ENCODE results near the gene PON1.

Gene PON1

GRCh38 chr7:95324431-95324830, at the start of gene PON1:
PON1 (minus strand) TSS chr7:95324532; CDS start chr7:95324475, 57 bp downstream.
- DNase-seq (ENCODE audit: extremely low read depth in 1 of 2, low read depth in 1 of 2), result no peak

- no peak for DNase-seq (ENCODE audit: extremely low read depth in 1 of 2, low read depth in 1 of 2)
Observed at GRCh38 chr7:95373323-95373722, 49.0 kb upstream of the PON1 start.

GRCh38 chr7:95368235-95368634, 43.9 kb upstream of the PON1 start:
- no peak for DNase-seq (ENCODE audit: extremely low read depth in 1 of 2, low read depth in 1 of 2)

GRCh38 chr7:95367606-95368005, 43.3 kb upstream of the PON1 start:
- DNase-seq (ENCODE audit: extremely low read depth in 1 of 2, low read depth in 1 of 2), result no peak

GRCh38 chr7:95365151-95365550, 40.8 kb upstream of the PON1 start:
- DNase-seq (ENCODE audit: extremely low read depth in 1 of 2, low read depth in 1 of 2), result no peak

- no peak for DNase-seq (ENCODE audit: extremely low read depth in 1 of 2, low read depth in 1 of 2)
Observed at GRCh38 chr7:95357623-95358022, 33.3 kb upstream of the PON1 start.

- no peak for DNase-seq (ENCODE audit: extremely low read depth in 1 of 2, low read depth in 1 of 2)
Observed at GRCh38 chr7:95342642-95343307, 18.4 kb upstream of the PON1 start.

- no peak for DNase-seq (ENCODE audit: extremely low read depth in 1 of 2, low read depth in 1 of 2)
Observed at GRCh38 chr7:95342029-95342428, 17.7 kb upstream of the PON1 start.

GRCh38 chr7:95340491-95340890, 16.2 kb upstream of the PON1 start:
- no peak for DNase-seq (ENCODE audit: extremely low read depth in 1 of 2, low read depth in 1 of 2)

- DNase-seq (ENCODE audit: extremely low read depth in 1 of 2, low read depth in 1 of 2), result no peak
Observed at GRCh38 chr7:95338832-95339231, 14.5 kb upstream of the PON1 start.

GRCh38 chr7:95335093-95335492, 10.8 kb upstream of the PON1 start:
- no peak for DNase-seq (ENCODE audit: extremely low read depth in 1 of 2, low read depth in 1 of 2)

GRCh38 chr7:95334447-95334846, 10.1 kb upstream of the PON1 start:
- no peak for DNase-seq (ENCODE audit: extremely low read depth in 1 of 2, low read depth in 1 of 2)

GRCh38 chr7:95330961-95331337, 6.6 kb upstream of the PON1 start:
- no peak for DNase-seq (ENCODE audit: extremely low read depth in 1 of 2, low read depth in 1 of 2)

GRCh38 chr7:95330204-95330960, 6.0 kb upstream of the PON1 start:
- DNase-seq (ENCODE audit: extremely low read depth in 1 of 2, low read depth in 1 of 2), result no peak

- DNase-seq (ENCODE audit: extremely low read depth in 1 of 2, low read depth in 1 of 2), result no peak
Observed at GRCh38 chr7:95327356-95327755, 3.0 kb upstream of the PON1 start.

- no peak for DNase-seq (ENCODE audit: extremely low read depth in 1 of 2, low read depth in 1 of 2)
Observed at GRCh38 chr7:95323410-95324129, 762 bp downstream of the PON1 start.

- DNase-seq (ENCODE audit: extremely low read depth in 1 of 2, low read depth in 1 of 2), result no peak
Observed at GRCh38 chr7:95322854-95323253, 1.5 kb downstream of the PON1 start.

- no peak for DNase-seq (ENCODE audit: extremely low read depth in 1 of 2, low read depth in 1 of 2)
Observed at GRCh38 chr7:95322396-95322795, 1.9 kb downstream of the PON1 start.

- no peak for DNase-seq (ENCODE audit: extremely low read depth in 1 of 2, low read depth in 1 of 2)
Observed at GRCh38 chr7:95321720-95322119, 2.6 kb downstream of the PON1 start.

- no peak for DNase-seq (ENCODE audit: extremely low read depth in 1 of 2, low read depth in 1 of 2)
Observed at GRCh38 chr7:95320651-95321050, 3.7 kb downstream of the PON1 start.

- DNase-seq (ENCODE audit: extremely low read depth in 1 of 2, low read depth in 1 of 2), result no peak
Observed at GRCh38 chr7:95319570-95319969, 4.8 kb downstream of the PON1 start.
